ENCODE results near the gene SLC7A6OS. TPM values are rescaled to one million over a fixed set of nuclear protein-coding genes. Genes with fewer than 3 reads are reported as not detected.
A peak's percentile ranks its signal among the peaks of the same experiment; 100 is the strongest.

Gene SLC7A6OS
- total and polyA plus RNA-seq, 10 of the 15 experiments (the other 5 are each of a cell fraction or from before 2014, with no cell fraction given), result 2.9 to 27.4 (median 16.9) TPM

- peak; percentile 48 to 85; a peak in 3 of 4 replicates for TF ChIP-seq BHLHE40 (IDR thresholded peaks at IDR 0.05; ENCODE audit: borderline replicate concordance in 1 of 2, low read depth in 2 of 2, low read length in 1 of 2)
Observed at GRCh38 chr16:68257906-68258800, 52.6 kb downstream of the SLC7A6OS start (continued).

GRCh38 chr16:68257251-68257905, 53.4 kb downstream of the SLC7A6OS start:
- ChIA-PET RAD21 (ENCODE audit: unreplicated experiment) (interaction anchor here (0.9 to 10.2 kb wide), 12 partner anchors 8 to 186 kb away, joined by 3 to 399 read pairs (median 4); partner anchors contain the start of gene PLA2G15), SMC1A (ENCODE audit: uncharacterized antibody, unreplicated experiment) (interaction anchor here (0.9 to 2.7 kb wide), 17 partner anchors 9 to 358 kb away, joined by 3 to 32 read pairs (median 4); partner anchors contain the start of genes PLA2G15, PRMT7 and SLC7A6OS), CTCF (interaction anchor here (0.7 to 9.0 kb wide), 13 partner anchors 14 to 272 kb away, joined by 3 to 747 read pairs (median 3); partner anchors contain the start of gene PLA2G15), POLR2A (interaction anchor here (0.5 to 1.9 kb wide), 10 partner anchors 9 to 643 kb away, joined by 3 to 17 read pairs (median 4); no protein-coding TSS in a partner anchor)
- H2AFZ ChIP-seq (ENCODE audit: control insufficient read depth, low read depth, low read length), result peak overlapping the region; percentile 29
- H3K27ac ChIP-seq (ENCODE audit: control insufficient read depth, insufficient read depth), result peak overlapping the region; percentile 35
- H3K4me1 ChIP-seq (ENCODE audit: control insufficient read depth, insufficient read depth, low read length), result peaks cover 20% of the 10 kb centered on the region
- H3K4me2 ChIP-seq (ENCODE audit: control insufficient read depth, insufficient read depth), result peak overlapping the region; percentile 18
- FAIRE-seq (peak; percentile 75), ATAC-seq (peak; percentile 68), DNase-seq (ENCODE audit: low read depth, low spot score) (no peak)
- H3K9ac ChIP-seq (ENCODE audit: control insufficient read depth, insufficient read depth, low read length), result no peak overlapping the region
- no peak overlapping the region for H3K4me3 ChIP-seq
- no TSS peak for BruUV-seq (replicated peaks)
- intact Hi-C loops (cut with micrococcal nuclease; ENCODE audit: unreplicated experiment), result no loop called here
- peaks cover 0 to 7% of the 10 kb centered on the region in 2 experiments; a peak in 3 of 4 replicates for H3K36me3 ChIP-seq (ENCODE audit: control insufficient read depth in 2 of 2, insufficient read depth in 2 of 2, low read length in 1 of 2)
- H3K79me2 ChIP-seq (ENCODE audit: control insufficient read depth, insufficient read depth, low read length), result no peaks in the 10 kb centered on the region
- H3K9me3 ChIP-seq (replicated peaks; ENCODE audit: control insufficient read depth, insufficient read depth, low read length), result no peaks in the 10 kb centered on the region
- 24% methylated on average over 6 of the region's 6 CpGs for WGBS (ENCODE audit: insufficient coverage, insufficient replicate concordance, low lambda C conversion rate, missing lambda C conversion rate)
- no peaks in the 10 kb centered on the region for H4K20me1 ChIP-seq (ENCODE audit: control insufficient read depth, insufficient read depth)
- H3K27me3 ChIP-seq (replicated peaks in 1 of 2; ENCODE audit: control insufficient read depth in 2 of 2, insufficient read depth in 2 of 2, low read length in 1 of 2), result no peaks in the 10 kb centered on the region
- in situ Hi-C loops (cut with MboI), result loop anchor here (5.0 kb wide), 1 partner anchor 70 kb away; no protein-coding TSS in a partner anchor
- TF ChIP-seq POLR2A (IDR thresholded peaks at IDR 0.05; ENCODE audit: low read depth, low read length) (no peak; the same call in 1 of the 2 replicates), PBX3 (IDR thresholded peaks at IDR 0.05; ENCODE audit: insufficient replicate concordance, low read depth, low read length) (no peak), BCL11A (IDR thresholded peaks at IDR 0.05; ENCODE audit: low read depth, low read length) (no peak), EZH2 (IDR thresholded peaks at IDR 0.05; ENCODE audit: borderline replicate concordance, control insufficient read depth, low read depth, low read length) (no peak), NR2C2 (IDR thresholded peaks at IDR 0.05; ENCODE audit: borderline replicate concordance, control insufficient read depth, insufficient read length, low read depth) (no peak), FOXM1 (IDR thresholded peaks at IDR 0.05; ENCODE audit: low read depth, low read length) (no peak), WRNIP1 (IDR thresholded peaks at IDR 0.05; ENCODE audit: borderline replicate concordance, low read depth, low read length) (no peak), TAF1 (IDR thresholded peaks at IDR 0.05; ENCODE audit: borderline replicate concordance, low read depth, low read length) (no peak), TCF12 (IDR thresholded peaks at IDR 0.05; ENCODE audit: low read depth, low read length) (peak; percentile 89), CEBPB (IDR thresholded peaks at IDR 0.05; ENCODE audit: borderline replicate concordance in 1 of 2, low read depth in 2 of 2, low read length in 2 of 2) (no peak), RUNX3 (IDR thresholded peaks at IDR 0.05; ENCODE audit: low read length) (peak; percentile 4; the same call in 1 of the 2 replicates), CUX1 (IDR thresholded peaks at IDR 0.05; ENCODE audit: insufficient replicate concordance, low read depth, low read length) (no peak)
